Measurements from ENCODE around the gene BNC2. TPM values are rescaled to one million over a fixed set of nuclear protein-coding genes. Genes with fewer than 3 reads are reported as not detected.

The BNC2 gene
- total RNA-seq, 1 donor from 2014 or later: 2.4 TPM

- no peak overlapping the region for H2AFZ ChIP-seq (replicated peaks)
- Mint-ChIP-seq H3K27ac (no peak overlapping the region), H3K4me3 (no peak overlapping the region), H3K9me3 (no peaks in the 10 kb centered on the region), H3K36me3 (no peaks in the 10 kb centered on the region), H3K4me1 (no peaks in the 10 kb centered on the region), H3K27me3 (ENCODE audit: insufficient read depth, low read depth) (peaks cover 3% of the 10 kb centered on the region)
- no peak overlapping the region for H3K4me2 ChIP-seq
- H3K4me3 ChIP-seq: no peak overlapping the region
- H4K20me1 ChIP-seq (ENCODE audit: low read depth): no peaks in the 10 kb centered on the region
- no peaks in the 10 kb centered on the region for H3K79me2 ChIP-seq (ENCODE audit: low read depth)
- H3K27me3 ChIP-seq: no peaks in the 10 kb centered on the region
- TF ChIP-seq EZH2phosphoT487 (IDR thresholded peaks at IDR 0.05) (no peak), CTCF (IDR thresholded peaks at IDR 0.05) (no peak), EZH2 (IDR thresholded peaks at IDR 0.05) (no peak)
- no peaks in the 10 kb centered on the region for H3K4me1 ChIP-seq
- H3K9ac ChIP-seq: no peak overlapping the region
- H3K36me3 ChIP-seq: no peaks in the 10 kb centered on the region
- H3K27ac ChIP-seq: no peak overlapping the region
- no peak for DNase-seq (ENCODE audit: low spot score)
- H3F3A ChIP-seq (ENCODE audit: low read depth): no peaks in the 10 kb centered on the region
- H3K9me3 ChIP-seq (ENCODE audit: low read depth): no peaks in the 10 kb centered on the region
Measured at GRCh38 chr9:16664211-16664610, 206.3 kb downstream of the BNC2 start.

- Mint-ChIP-seq H3K36me3 (no peaks in the 10 kb centered on the region), H3K27ac (no peak overlapping the region)
Measured at GRCh38 chr9:16661816-16662215, 208.7 kb downstream of the BNC2 start.

GRCh38 chr9:16659096-16659495 lies 211.4 kb downstream of the BNC2 start:
- Histone ChIP-seq H3K27ac (no peak overlapping the region), H3F3A (ENCODE audit: low read depth) (no peaks in the 10 kb centered on the region), H3K4me1 (peaks cover 16% of the 10 kb centered on the region), H3K27me3 (no peaks in the 10 kb centered on the region), H3K4me2 (no peak overlapping the region), H3K4me3 (no peak overlapping the region), H2AFZ (replicated peaks) (no peak overlapping the region), H4K20me1 (ENCODE audit: low read depth) (no peaks in the 10 kb centered on the region), H3K36me3 (no peaks in the 10 kb centered on the region), H3K79me2 (ENCODE audit: low read depth) (no peaks in the 10 kb centered on the region), H3K9me3 (ENCODE audit: low read depth) (no peaks in the 10 kb centered on the region), H3K9ac (no peak overlapping the region)
- H3K27me3 Mint-ChIP-seq (ENCODE audit: insufficient read depth, low read depth): peaks cover 4% of the 10 kb centered on the region
- no peak for DNase-seq (ENCODE audit: low spot score)
- H3K4me3 Mint-ChIP-seq: no peak overlapping the region
- H3K4me1 Mint-ChIP-seq: peaks cover 11% of the 10 kb centered on the region
- no peak overlapping the region for H3K27ac Mint-ChIP-seq
- no peak for TF ChIP-seq EZH2 (IDR thresholded peaks at IDR 0.05)
- TF ChIP-seq CTCF (IDR thresholded peaks at IDR 0.05): no peak
- TF ChIP-seq EZH2phosphoT487 (IDR thresholded peaks at IDR 0.05): no peak
- no peaks in the 10 kb centered on the region for H3K36me3 Mint-ChIP-seq
- no peaks in the 10 kb centered on the region for H3K9me3 Mint-ChIP-seq

More at GRCh38 chr9:16661816-16662215, 208.7 kb downstream of the BNC2 start:
- Mint-ChIP-seq H3K9me3 (no peaks in the 10 kb centered on the region), H3K4me1 (no peaks in the 10 kb centered on the region), H3K27me3 (ENCODE audit: insufficient read depth, low read depth) (peaks cover 3% of the 10 kb centered on the region), H3K4me3 (no peak overlapping the region)
- Histone ChIP-seq H3K4me1 (no peaks in the 10 kb centered on the region), H3K79me2 (ENCODE audit: low read depth) (no peaks in the 10 kb centered on the region), H3K4me3 (no peak overlapping the region), H3K27ac (no peak overlapping the region), H3K4me2 (no peak overlapping the region), H3F3A (ENCODE audit: low read depth) (no peaks in the 10 kb centered on the region), H3K27me3 (no peaks in the 10 kb centered on the region), H3K9ac (no peak overlapping the region), H2AFZ (replicated peaks) (no peak overlapping the region), H4K20me1 (ENCODE audit: low read depth) (no peaks in the 10 kb centered on the region), H3K9me3 (ENCODE audit: low read depth) (no peaks in the 10 kb centered on the region), H3K36me3 (no peaks in the 10 kb centered on the region)
- DNase-seq (ENCODE audit: low spot score): no peak
- TF ChIP-seq CTCF (IDR thresholded peaks at IDR 0.05) (no peak), EZH2phosphoT487 (IDR thresholded peaks at IDR 0.05) (no peak), EZH2 (IDR thresholded peaks at IDR 0.05) (no peak)
